Stimulated activated CD4-positive, alpha-beta T cell treated with anti-CD3 and anti-CD28 coated beads, Interleukin-2, amount 100 ng/mL, for 24 hours (primary cell): ENCODE results near the gene C16orf74.

Experiments used
- DNase-seq, 2 donors: peaks; one replicate each; pipeline ENCODE4 v3.0.0-alpha.2; 2020

The C16orf74 gene

DNA sequence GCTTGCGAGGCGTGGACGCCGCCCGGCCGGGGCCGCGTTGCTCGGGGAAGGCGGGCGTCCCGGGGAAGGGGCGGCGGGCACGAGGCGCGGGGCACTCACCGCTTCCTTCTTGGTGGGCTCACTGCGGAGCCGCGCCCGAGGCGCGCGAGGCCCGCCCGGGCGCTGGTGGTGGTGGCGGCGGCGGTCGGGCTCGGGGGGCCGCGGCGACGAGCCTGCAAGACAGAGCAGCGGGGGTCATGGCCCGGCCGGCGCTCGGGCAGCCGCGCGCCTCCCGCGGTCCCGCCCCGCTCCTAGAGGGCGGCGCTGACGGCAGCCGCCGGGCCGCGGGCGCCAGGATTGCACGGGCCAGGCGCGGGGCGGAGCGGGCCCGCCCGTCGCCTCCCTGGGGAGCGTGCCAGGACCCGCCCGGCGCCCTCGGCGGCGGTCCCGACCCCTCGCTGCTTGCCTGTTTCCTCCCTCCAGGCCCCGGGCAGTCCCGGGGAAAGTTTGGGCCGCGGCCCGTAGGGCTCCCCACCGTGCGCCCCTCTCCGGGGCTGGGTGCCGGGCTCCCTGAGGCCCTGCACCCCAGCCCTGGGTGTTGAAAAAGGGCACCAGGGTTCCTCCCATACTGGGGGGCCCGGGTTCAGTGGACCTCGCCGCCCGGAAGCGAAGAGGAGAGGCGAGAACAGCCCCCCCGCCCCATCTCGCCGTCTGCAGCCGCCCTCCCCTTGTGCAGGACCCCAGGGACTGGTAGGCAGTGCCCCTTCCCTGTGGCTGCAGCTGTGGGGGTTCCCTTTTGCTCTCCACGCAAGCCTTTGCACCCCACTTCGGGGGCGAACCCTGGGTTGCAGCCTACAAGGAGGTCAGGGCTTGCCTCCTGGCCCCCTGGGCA is at the start of gene C16orf74:
TSS of gene C16orf74 (minus strand) at position 270 of the 871 bp plus-strand sequence. CDS start 15,879 bp downstream, outside the sequence.
- DNase-seq: peak in 1 of 2 donors; percentile 39

- DNase-seq: peak; percentile 14 to 44
Observed at GRCh38 chr16:85800321-85800669, 49.4 kb upstream of the C16orf74 start.

DNA sequence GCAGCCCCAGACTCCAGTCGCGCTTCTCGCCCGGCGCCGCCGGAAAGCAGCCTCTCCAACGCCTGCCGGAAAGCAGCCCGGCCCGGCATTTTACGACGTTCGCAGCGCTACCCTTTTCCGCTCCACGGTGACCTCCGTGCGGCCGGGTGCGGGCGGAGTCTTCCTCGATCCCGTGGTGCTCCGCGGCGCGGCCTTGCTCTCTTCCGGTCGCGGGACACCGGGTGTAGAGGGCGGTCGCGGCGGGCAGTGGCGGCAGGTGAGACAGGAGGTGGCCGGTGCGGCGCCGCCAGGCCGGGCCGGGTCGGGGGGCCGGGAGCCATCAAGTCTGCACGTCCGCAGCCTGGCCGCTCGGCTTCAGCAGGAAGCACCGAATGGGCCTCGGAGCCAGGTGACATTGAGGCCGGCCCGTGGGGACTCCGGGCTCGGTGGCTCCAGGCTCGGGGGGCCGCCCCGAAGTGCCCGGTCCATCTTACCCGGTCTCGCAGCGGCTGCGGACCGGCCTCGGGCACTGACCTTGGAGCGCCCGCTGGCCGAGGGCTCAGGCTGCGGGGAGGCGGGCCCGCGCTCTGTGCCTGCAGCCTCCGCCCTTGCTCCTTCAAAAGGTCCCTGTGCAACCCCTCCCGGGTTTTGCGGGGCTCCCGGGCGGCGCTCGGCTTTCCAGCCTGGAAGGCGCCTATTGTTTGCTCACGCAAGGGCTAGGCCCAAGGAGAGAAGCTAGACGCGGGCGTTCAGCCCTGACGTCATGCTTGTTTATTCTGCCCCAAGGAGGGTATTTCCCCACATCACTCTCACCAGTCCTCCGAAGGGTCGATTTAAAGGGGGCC is 48.8 kb upstream of the C16orf74 start, which contains the start of the genes COX4I1 and EMC8:
TSS of gene COX4I1 (plus strand) at position 199 of the 824 bp plus-strand sequence. CDS start 1,511 bp downstream, outside the sequence.
TSS of gene EMC8 (minus strand) at position 48 of the 824 bp plus-strand sequence. CDS start 249 bp downstream, outside the sequence.
- peak; percentile 94 to 97 for DNase-seq

DNA sequence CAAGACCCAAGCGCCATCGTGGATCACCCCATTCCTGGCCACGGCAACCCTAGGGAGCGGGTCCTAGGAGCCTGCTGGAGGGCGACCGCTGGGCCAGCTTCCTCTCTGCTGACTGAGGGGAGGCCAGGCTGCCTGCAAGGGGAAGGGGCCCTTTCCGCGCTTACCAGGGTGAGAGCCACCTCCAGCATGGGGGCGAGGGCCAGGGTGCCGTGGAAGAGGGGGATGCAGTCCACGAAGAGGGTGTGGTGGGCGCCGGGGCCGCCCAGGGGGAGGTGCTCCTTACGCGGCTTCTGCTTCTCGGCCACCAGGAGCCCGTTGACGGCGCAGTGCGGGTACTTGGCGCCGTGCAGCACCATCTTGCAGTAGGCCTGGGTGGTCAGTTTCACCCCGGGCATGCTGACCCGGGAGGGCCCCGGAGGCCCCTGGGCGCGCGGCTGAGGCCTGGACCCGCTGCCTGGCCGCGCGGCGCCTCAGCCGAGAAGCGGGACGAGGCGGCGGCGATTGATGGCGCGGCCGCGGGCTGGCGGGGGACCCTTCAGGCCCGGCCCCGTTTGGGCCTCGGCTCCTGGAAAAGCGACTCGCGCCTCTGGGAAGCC is 48.1 kb upstream of the C16orf74 start:
- DNase-seq: peak; percentile 25 to 49

DNA sequence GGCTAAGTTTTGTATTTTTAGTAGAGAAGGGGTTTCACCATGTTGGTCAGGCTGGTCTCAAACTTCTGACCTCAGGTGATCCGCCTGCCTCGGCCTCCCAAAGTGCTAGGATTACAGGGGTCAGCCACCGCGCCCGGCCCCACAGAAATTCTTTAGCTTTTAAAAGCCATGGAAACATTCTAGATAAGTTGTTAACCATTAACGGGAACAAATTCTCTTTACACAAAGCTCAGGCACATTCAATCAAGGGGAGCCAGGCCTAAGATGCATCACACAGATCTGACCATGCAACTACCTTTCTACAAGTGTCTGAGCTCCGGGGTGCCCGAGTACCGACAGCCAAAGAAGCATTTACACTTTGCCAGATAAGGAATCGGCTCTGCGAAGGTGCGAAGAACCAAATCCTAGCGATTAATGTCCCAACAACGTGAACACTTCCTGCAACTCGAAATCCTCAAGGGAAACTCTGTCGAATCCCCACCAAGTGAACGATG is 47.4 kb upstream of the C16orf74 start:
- no peak for DNase-seq

- DNase-seq: no peak
Observed at GRCh38 chr16:85796599-85796998, 45.7 kb upstream of the C16orf74 start.

DNA sequence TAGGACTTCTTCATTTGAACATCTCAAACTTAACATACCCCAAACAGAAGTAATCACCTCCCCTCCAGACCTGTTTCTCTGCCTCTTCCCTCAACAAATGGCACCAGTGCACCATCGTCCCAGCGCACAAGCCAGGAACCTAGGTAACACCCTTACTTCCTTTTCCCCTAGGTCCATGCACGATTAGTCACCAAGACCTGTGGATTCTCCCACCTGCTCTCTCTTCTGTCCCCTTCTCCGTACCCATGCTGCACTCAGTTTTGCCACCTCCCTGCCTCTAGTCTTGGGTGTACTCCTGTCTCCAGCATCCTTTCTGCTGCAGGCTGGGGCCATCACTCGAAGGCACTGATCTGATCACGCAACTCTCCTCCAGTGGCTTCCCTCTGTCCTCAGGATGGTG is 45.3 kb upstream of the C16orf74 start:
- no peak for DNase-seq

GRCh38 chr16:85794696-85795095 is 43.8 kb upstream of the C16orf74 start:
- DNase-seq: no peak

DNA sequence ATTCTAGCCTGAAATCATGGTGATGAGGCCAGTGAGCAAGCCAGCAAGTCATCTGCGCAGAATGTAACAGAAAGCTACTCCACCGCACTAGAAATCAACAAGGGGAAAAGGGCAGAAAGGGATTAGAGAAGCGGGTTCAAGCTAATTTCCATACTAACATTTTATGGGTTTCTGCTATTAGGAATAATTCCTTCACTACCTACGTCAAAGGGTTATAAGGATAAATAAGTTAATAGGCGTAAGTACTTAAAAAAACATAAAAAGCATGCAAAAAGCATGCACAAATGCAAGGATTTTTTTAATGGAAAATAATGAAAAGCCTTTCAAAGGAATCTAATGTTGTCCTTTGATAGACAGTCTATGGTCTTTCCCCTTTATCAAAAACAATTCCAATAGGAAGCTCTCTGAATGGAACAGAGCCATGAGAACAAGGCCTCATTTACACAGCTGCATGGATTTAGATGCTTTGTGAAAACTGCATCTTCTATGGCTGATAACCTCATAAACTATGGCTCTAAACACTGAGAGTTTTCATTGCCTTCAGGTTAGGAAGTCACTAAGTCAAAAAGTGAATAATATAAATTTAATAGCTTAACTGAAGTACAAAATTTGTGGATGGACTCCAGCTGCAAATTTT is 42.9 kb upstream of the C16orf74 start:
- no peak for DNase-seq

- DNase-seq: no peak
Observed at GRCh38 chr16:85789773-85790172, 38.9 kb upstream of the C16orf74 start.

- DNase-seq: no peak
Observed at GRCh38 chr16:85788819-85789218, 37.9 kb upstream of the C16orf74 start.

- no peak for DNase-seq
Observed at GRCh38 chr16:85785927-85786326, 35.0 kb upstream of the C16orf74 start.

- no peak for DNase-seq
Observed at GRCh38 chr16:85784813-85785212, 33.9 kb upstream of the C16orf74 start.

- DNase-seq: no peak
Observed at GRCh38 chr16:85783441-85783840, 32.5 kb upstream of the C16orf74 start.

DNA sequence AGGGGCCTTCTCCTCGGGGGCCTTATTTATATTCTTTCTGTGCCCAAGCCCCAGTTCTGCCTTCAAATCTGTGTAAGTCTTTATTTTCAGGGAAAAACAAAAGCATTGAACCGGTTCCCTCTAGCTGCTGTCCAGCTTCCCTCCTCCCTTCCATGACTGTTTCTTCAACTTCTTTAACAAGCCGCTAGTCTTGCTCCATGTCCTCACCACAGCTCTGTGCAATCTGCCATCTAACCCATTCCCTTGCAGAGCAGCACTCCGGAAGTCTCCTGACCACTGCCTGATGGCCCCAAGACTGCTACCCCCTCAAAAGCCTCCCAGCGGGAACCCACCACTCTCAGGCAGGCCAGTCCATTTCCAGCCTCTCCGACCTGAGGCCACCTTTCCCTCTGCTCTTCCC is 31.6 kb upstream of the C16orf74 start:
- DNase-seq: no peak

DNA sequence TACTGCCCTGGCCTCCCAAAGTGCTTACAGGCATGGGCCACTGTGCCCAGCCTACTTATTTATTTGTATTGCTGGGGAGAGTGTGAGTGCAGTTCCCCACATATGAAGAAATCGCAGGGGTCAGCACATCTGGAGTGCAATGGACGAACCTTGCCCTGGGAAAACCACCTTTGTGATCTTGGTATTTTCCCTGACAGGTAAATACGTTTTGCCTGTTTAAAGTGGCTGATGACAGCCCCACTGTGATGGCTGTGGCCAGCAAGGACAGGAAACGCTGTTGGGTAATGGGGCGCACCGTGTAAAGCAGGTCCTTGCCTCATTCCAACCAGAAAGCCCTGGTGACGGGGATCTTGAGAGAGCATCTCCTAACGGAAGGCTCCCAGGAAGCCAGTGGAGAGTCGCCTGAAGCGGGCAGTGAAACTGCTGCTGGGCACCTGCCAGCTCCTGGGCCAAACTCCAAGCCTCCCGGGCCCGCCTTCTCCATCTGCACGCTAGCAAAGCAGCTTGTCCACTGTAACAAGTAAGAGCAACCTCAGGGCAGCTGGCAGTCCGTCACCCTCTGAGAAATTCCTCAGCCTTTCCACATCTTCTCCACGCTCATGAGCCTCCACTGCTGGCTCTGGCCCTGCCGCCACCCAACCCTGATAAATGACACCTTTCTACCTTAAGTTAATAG is 30.9 kb upstream of the C16orf74 start:
- DNase-seq: no peak

DNA sequence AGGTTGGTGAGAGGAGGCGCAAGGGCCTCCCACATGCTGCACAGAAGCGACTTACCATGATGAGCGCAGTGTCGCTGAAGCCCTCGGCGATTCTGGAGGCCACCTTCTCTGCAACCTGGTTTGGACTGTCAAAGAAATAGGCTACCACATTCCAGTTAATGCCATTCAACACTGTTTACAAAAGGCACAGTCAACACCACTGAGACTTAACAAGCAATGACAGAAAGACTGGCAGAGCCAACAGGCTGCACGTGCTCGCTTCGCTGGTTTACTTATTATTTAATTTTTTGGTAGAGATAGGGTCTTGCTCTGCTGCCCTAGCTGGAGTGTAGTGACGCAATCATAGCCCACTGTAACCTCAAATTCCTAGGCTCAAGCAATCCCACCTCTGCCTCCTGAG is 30.3 kb upstream of the C16orf74 start:
- no peak for DNase-seq

DNA sequence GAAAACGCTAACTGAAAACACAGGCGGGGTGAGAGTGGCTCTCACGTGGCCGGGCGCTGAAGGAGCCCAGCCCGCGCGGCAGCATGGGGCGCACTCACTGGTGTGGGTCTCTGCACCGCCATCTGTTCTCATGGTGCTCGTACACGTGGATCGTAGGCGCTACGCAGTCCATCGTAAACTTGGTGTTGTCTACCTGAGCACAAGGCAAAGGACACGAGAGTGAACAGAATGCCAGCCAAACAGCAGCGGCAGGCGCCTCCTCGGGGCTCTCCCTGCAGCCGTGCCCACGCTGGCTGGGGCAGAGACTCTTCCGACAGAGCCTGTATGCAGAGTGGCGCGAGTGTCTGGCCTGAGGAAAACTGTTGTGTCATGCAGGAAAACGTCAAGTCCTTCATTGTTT is 29.4 kb upstream of the C16orf74 start:
- no peak for DNase-seq

DNA sequence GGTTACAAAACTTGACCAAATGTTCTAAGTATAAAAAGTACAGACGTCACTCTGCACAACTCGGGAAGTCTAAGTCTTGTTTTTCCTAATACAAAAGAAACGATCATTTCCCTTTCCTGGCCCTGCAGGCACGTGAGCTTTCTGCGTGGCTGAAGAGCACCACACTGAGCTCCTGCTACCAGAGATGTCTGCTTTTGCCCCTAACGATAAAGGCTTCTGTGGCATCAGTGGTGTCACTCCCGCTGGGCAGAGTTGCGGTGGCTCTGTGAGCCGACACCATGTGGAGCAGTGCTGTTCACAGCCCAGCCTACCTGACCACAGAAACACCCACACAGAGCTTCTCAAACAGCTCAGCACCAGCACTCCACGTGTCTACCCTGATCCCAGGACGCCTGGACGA is 28.0 kb upstream of the C16orf74 start:
- DNase-seq: peak in 1 of 2 donors; percentile 19

DNA sequence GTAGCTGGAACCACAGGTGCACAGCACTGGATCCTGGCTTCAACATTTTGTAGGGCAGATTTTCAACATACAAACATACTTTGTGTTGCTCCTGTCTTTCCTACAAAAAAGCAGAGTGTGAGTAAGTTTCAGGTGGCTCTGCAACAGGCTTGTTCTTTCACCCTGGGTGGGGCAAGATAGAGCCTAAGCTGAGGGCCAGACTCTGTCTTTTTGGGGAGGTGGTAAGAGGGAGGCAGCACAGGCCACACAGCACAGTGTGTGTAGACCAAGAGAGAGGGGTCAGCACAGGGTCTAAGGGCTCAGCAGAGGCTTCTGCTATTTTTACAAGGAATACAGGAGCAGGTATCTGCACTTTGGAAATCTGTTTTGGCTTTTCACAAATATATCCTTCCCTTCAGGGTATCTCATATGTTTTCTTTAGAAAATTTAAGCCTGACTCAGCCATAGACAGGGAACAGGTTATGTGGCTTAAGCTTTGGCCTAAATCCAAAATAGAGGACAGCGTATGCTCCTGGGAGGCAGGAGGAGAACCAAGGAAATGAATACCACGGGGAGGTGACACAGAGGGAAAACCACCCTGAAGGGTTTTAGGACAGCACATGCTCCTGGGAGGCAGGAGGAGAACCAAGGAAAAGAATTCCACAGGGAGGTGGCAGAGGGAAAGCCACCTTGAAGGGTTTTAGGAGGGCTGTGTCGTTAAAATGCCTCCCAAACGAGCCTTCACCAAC is 26.9 kb upstream of the C16orf74 start:
- no peak for DNase-seq

DNA sequence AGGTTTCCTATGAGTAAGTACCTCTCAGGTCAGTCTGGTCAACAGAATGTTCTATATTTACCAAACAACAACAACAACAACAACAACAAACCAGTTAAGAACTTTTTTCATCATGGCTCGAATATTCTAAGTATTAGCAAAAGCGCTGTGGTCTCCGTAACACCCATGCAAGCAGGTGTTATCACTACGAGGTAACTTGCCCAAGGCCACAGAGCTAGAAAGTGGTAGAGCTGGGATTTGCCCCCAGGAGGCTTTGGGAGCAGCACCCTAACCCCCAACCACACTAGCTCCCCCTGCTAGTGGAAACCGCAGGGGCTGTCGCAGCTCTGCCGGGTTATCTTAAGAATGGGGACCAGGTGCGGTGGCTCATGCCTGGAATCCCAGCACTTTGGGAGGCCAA is 23.9 kb upstream of the C16orf74 start:
- DNase-seq: no peak
